GM18499 (cell line): ENCODE measurements around the gene GIGYF2.
A peak's percentile ranks its signal among the peaks of the same experiment; 100 is the strongest.
"Not testable (repeated sequence)": the region's sequence is repeated elsewhere in the genome, so short reads cannot be mapped to it uniquely, and the experiment has no call there.

Source experiments
- ATAC-seq: cut with Tn5 transposase; IDR thresholded peaks from one replicate; pipeline ENCODE4 v1.9.1; 2021; ENCODE audit warnings: moderate number of reproducible peaks; ENCODE audit not compliant: insufficient read depth, unreplicated experiment

The GIGYF2 gene

GRCh38 chr2:232685391-232685790, 11.7 kb upstream of the GIGYF2 start:
- not testable (repeated sequence) for ATAC-seq

- ATAC-seq: no peak
Observed at GRCh38 chr2:232687382-232688160, 9.6 kb upstream of the GIGYF2 start.

- no peak for ATAC-seq
Observed at GRCh38 chr2:232688201-232688600, 8.9 kb upstream of the GIGYF2 start.

GRCh38 chr2:232689152-232689910, 7.8 kb upstream of the GIGYF2 start:
- ATAC-seq: no peak

DNA sequence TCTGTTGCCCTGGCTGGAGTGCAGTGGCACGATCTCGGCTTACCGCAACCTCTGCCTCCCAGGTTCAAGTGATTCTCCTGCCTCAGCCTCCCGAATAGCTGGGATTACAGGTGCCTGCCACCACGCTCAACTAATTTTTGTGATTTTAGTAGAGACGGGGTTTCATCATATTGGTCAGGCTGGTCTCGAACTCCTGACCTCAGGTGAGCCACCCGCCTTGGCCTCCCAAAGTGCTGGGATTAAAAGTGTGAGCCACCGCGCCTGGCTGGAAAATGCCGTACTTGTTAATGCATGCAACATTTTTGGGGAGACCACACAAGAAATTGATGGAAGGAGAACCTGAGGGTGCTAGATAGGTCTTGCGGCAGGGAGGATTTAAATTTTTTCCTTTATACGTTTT, 6.0 kb upstream of the GIGYF2 start:
- not testable (repeated sequence) for ATAC-seq

DNA sequence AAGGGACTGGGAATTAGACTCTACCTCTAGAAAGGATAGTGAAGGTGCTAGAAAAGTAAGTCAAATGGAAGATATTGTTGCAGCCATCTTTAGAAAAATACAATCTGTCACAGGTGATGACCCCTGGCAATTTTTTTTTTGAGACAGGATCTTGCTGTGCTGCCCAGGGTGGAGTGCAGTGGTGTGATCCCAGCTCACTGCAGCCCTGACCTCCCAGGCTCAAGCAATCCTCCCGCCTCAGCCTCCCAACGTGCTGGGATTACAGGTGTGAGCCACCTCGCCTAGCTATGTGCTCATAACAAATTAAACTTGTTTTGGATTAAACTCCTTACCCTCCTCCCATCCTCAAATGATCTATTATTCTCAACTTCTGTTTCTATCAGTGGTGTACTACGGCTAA, 3.8 kb upstream of the GIGYF2 start:
- no peak for ATAC-seq

DNA sequence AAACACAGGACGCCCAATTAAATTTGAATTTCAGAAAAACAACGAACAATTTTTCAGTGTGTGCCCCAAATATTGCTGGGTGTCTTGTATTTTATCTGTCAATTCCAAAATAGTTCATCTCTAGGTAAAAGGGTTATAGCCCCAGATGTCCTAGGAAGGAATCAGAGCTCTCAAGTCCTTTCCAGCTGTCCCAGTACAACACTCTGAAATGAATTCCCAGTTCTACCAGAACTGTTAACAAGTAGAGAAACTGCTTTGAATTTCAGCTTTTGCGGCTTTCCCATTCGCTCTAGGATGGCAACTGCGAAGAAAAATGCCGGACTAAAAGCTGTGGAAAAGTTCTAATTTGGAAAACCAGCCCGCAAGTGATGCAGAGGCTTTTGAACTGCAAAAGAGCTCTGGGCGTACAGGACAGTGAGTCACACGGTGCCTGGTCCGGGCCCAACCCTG, 497 bp upstream of the GIGYF2 start:
- ATAC-seq: no peak

DNA sequence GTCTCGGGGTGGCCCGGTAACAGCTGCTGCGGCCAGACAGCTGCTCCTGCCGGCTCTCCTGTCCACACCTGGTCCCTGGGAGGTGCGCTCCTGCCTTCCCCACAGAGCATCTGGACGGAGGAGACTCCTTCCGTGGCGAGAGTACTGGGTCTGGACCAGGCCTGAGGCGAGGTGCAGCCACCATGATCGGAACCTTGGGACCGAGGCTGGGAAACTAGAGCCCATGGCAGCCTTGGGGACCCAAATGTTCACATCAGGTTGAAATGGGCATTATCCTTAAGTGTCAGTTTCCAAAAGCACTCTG, 628 bp downstream of the GIGYF2 start:
- peak; percentile 18 for ATAC-seq

- ATAC-seq: no peak
Observed at GRCh38 chr2:232698556-232699091, 1.5 kb downstream of the GIGYF2 start.

DNA sequence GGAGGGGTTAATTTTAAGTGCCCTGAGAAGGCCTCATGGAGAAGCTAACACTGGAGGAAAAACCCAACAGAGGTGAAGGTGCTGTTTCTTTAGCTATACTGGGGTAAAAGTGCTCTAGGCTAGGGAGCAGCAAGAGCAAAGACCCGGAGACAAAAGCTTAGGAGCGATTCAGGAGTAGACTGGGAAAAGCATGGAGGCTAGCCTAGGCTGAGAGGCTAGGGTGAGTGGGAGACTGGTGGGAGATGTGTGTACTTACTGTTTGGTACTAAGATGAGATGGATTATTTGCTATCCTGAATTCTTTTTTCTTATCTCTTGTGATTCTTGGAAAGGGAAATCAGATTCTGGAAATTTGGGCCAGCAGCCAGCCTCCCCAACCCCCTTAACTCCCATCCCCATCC, 2.0 kb downstream of the GIGYF2 start:
- no peak for ATAC-seq

DNA sequence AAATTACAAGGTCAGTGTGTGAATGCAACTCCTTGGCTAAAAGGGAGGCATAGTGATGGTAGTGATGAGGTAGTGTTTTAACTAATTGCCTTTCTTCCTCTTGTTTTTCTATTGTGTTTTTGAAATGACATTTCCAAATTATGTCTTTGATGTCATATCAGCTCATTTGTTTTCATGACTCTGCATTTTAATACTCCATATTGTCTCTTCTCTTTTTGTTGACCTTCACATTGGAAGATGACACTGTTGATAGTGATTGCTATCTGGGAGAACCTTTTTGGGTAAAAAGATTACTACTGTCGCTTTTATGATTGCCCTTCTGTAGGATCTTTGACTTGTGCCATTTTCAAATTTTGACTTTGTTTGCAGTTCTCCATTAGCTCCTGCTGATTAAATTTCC, 3.0 kb downstream of the GIGYF2 start:
- no peak for ATAC-seq

DNA sequence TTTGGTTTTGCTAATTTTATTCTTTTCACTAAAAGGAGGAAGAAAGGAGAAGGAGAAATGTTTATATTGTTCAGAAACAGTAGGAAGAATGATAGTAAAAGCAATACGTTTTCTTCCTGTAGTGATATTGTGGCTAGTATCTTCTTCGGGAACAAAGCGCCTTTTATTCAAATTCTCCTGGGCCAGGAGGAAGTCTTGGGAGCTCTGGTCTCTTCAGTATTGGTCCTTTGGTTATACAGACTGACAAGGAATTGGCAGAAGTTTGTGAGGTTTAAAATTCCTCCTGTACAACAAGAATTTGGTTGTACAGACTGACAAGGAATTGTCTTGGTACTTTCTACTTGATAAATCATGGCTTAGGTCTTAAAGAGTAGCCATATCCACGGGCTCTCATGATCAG, 9.9 kb downstream of the GIGYF2 start:
- ATAC-seq: no peak

- ATAC-seq: no peak
Observed at GRCh38 chr2:232713505-232713904, 16.4 kb downstream of the GIGYF2 start.

DNA sequence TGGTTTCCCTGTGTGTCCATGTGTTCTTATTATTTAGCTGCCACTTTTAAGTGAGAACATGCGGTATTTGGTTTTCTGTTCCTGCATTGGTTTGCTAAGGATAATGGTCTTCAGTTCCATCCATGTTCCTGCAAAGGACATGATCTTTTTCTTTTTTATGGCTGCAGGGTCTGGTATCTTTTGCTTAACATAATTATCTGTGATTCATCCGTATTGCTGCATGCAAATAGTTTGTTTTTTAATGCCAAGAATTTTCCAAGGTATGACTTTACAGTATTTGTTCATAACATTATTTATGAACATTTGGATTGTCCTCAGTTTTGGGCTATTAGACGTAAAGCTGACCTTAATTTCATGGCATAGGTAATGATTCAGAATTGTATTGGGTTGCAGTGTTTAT, 17.8 kb downstream of the GIGYF2 start:
- no peak for ATAC-seq

GRCh38 chr2:232720056-232720455, 22.9 kb downstream of the GIGYF2 start:
- ATAC-seq: not testable (repeated sequence)

DNA sequence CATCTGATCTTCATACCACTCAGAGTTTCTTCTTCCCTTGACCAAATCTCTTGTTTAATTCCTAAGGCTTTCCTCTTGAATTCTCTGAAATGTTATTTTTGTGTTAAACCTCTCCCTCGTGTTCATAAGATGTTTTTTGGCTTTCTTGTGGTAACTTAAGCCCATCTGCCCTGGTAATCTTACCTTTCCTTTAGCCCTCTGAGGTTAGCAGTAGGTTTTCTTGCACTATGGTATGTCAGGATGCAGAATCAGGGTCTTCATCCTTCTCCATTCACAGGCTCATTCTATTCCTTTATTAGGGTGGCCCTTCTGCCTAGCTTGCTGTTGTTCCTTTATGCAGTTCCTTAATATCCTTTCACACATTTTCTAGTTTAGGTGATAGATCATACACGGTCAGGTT, 24.1 kb downstream of the GIGYF2 start:
- no peak for ATAC-seq

- ATAC-seq: no peak
Observed at GRCh38 chr2:232721882-232722281, 24.8 kb downstream of the GIGYF2 start.

DNA sequence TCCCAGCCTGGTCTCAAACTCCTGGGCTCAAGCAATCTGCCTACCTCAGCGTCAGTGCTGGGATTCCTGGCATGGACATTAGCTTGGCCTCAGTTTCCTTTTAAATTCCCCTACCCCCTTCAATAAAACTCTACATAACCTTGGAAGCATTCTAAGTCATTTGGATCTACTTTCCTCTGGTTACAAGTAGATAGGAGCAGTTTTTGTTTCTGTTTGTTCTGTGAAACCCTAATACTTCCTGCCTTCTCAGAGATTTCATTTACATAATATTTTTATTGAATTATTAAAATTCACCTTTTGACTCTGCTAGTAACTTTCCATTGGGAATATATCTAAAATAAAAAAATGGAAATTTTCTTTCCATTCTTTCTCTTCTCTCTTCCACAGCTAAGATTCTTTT, 25.9 kb downstream of the GIGYF2 start:
- no peak for ATAC-seq

DNA sequence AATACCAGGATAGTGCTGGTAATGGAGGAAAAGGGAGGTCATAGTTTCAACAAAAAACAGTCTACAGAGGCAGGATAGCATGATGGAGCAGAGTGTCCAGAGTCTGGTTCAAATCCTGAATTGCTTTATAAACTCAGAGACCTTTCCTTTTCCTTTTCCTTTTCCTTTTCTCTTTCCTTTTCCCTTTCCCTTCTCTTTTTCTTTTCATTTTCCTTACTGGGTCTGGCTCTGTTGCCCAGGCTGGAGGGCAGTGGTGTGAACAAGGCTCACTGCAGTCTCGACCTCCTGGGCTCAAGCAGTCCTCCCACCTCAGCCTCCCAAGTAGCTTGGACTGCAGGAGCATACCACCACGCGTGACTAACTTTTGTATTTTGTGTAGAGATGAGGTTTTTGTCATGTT, 31.7 kb downstream of the GIGYF2 start:
- no peak for ATAC-seq

GRCh38 chr2:232731470-232731869, 34.3 kb downstream of the GIGYF2 start:
- no peak for ATAC-seq

DNA sequence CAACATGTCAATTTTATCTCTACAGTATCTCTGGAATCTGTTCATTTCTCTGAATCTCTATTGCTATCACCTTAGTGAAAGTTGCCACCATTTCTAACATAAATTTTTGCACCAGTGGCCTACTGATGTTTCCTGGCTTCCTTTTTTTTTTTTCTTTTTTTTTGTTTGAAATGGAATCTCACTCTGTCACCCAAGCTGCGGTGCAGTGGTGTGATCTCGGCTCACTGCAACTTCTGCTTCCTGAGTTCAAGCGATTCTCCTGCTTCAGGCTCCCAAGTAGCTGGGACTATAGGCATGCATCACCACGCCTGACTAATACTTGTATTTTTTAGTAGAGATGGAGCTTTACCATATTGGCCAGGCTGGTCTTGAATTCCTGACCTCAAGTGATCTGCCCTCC, 44.2 kb downstream of the GIGYF2 start:
- no peak for ATAC-seq

DNA sequence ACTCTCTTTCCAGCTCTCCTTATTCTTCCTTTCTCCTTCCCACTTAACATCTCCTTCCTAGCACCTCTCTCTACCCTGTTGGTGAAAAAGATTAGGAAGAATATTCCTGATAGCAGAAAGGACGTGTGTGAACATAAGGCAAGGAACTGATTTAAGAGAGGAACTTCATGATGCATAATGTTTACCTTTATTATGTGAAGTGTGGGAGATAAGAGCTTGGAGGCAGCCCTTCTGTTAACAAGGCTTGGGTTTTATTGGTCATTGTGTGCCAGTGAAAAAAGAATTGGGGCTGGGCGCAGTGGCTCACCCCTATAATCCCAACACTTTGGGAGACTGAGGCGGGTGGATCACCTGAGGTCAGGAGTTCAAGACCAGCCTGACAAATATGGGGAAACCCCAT, 44.8 kb downstream of the GIGYF2 start:
- ATAC-seq: no peak
